ENCODE measurements around the gene FHAD1. TPM values are rescaled to one million over a fixed set of nuclear protein-coding genes. Genes with fewer than 3 reads are reported as not detected.

FHAD1 gene
- total and polyA plus RNA-seq, 2 of the 13 experiments (the other 11 are each of a cell fraction or from before 2014, with no cell fraction given): not detected

DNA sequence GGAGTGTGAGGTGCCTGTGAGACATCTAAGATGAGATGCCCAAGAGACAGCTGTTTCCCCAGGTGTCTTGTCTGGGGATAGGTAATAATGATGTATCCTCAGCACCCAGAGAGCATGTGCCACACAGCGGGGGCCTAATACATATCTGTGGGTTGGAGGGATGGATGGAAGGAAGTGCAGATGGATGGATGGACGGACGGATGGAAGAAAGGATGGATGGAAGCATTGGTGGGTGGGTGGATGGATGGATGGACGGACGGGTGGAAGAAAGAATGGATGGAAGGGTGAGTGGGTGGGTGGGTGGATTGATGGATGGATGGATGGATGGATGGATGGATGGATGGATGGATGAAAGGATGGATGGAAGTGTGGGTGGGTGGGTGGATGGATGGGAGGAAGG is 84.2 kb downstream of the FHAD1 start (continued):
- TF ChIP-seq, protein P1, sequence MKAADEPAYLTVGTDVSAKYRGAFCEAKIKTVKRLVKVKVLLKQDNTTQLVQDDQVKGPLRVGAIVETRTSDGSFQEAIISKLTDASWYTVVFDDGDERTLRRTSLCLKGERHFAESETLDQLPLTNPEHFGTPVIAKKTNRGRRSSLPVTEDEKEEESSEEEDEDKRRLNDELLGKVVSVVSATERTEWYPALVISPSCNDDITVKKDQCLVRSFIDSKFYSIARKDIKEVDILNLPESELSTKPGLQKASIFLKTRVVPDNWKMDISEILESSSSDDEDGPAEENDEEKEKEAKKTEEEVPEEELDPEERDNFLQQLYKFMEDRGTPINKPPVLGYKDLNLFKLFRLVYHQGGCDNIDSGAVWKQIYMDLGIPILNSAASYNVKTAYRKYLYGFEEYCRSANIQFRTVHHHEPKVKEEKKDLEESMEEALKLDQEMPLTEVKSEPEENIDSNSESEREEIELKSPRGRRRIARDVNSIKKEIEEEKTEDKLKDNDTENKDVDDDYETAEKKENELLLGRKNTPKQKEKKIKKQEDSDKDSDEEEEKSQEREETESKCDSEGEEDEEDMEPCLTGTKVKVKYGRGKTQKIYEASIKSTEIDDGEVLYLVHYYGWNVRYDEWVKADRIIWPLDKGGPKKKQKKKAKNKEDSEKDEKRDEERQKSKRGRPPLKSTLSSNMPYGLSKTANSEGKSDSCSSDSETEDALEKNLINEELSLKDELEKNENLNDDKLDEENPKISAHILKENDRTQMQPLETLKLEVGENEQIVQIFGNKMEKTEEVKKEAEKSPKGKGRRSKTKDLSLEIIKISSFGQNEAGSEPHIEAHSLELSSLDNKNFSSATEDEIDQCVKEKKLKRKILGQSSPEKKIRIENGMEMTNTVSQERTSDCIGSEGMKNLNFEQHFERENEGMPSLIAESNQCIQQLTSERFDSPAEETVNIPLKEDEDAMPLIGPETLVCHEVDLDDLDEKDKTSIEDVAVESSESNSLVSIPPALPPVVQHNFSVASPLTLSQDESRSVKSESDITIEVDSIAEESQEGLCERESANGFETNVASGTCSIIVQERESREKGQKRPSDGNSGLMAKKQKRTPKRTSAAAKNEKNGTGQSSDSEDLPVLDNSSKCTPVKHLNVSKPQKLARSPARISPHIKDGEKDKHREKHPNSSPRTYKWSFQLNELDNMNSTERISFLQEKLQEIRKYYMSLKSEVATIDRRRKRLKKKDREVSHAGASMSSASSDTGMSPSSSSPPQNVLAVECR (CRISPR knock-in tag; IDR thresholded peaks at IDR 0.05; ENCODE audit: borderline replicate concordance): no peak
- TF ChIP-seq ZNF20 (CRISPR knock-in tag; IDR thresholded peaks at IDR 0.05): no peak
- TF ChIP-seq POLR2AphosphoS5 (IDR thresholded peaks at IDR 0.05; ENCODE audit: low read depth, low read length): no peak
- no peak for TF ChIP-seq ONECUT2 (CRISPR knock-in tag; IDR thresholded peaks at IDR 0.05)

DNA sequence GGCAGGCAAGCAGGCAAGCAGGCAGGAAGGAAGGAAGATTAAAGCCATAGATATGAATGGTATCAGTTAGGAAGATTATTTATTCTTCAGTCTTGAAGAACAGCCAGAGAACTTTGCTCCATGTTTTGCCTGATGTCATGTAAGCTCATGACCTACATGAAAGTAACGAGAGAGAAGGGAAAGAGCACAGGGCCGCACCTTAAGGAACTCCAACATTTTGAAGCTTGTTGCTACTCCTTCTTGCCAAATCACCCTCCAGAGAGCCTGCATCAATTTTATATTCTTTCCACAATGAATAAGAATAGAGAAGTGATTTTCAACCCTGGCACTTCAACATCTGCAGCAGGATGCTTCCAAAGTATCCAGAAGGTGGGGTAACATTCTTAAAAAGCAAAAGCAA is 84.7 kb downstream of the FHAD1 start:
- no peak for DNase-seq (ENCODE audit: low spot score)
- no peak overlapping the region for H3K9ac ChIP-seq (ENCODE audit: insufficient read depth, low read depth, low read length)
- H2AFZ ChIP-seq (ENCODE audit: low read length): no peak overlapping the region
- H4K20me1 ChIP-seq (ENCODE audit: insufficient read depth, low read length): no peaks in the 10 kb centered on the region
- no peaks in the 10 kb centered on the region for H3K4me1 ChIP-seq (ENCODE audit: insufficient read depth, low read length)
- no peaks in the 10 kb centered on the region for H3K9me3 ChIP-seq (ENCODE audit: low read length)
- intact Hi-C loops (cut with micrococcal nuclease; ENCODE audit: unreplicated experiment) (no loop called here), in situ Hi-C loops (cut with HindIII; ENCODE audit: extremely low pct_ligation_motif_present, low pct_unique_long_range_greater_than_20kb) (no loop called here)
- no peaks in the 10 kb centered on the region for H3K79me2 ChIP-seq (ENCODE audit: insufficient read depth, low read length)
- FAIRE-seq: no peak
- H3K4me2 ChIP-seq (ENCODE audit: low read depth, low read length): no peak overlapping the region
- ATAC-seq: no peak
- ChIA-PET POLR2A (no interaction called here), CTCF (ENCODE audit: low intra/inter-chr PET ratio, low total read pairs) (no interaction called here)
- no TSS peak for BruUV-seq (replicated peaks)
- H3K4me3 ChIP-seq (replicated peaks in 1 of 3; ENCODE audit: insufficient read depth in 1 of 3, low read depth in 2 of 3, low read length in 3 of 3): no peak overlapping the region
- H3K27ac ChIP-seq (ENCODE audit: extremely low read length, insufficient read depth, low read length): no peak overlapping the region
- no peaks in the 10 kb centered on the region for H3K36me3 ChIP-seq (replicated peaks in 1 of 2; ENCODE audit: control insufficient read depth in 1 of 2, insufficient read depth in 2 of 2, low read length in 2 of 2)
- 9% methylated on average over 2 of the region's 2 CpGs for WGBS (ENCODE audit: low lambda C conversion rate)
- H3K27me3 ChIP-seq (ENCODE audit: control insufficient read depth in 1 of 2, insufficient read depth in 2 of 2, low read length in 2 of 2): peaks cover 3 to 10% of the 10 kb centered on the region in 2 experiments; a peak in 2 of 5 replicates
- TF ChIP-seq DRAP1 (CRISPR knock-in tag; IDR thresholded peaks at IDR 0.05) (no peak), FIP1L1 (IDR thresholded peaks at IDR 0.05; ENCODE audit: borderline replicate concordance, insufficient read depth, low read depth, low read length) (no peak), UBTF (CRISPR knock-in tag; IDR thresholded peaks at IDR 0.05) (no peak)
- TF ChIP-seq, protein P2, sequence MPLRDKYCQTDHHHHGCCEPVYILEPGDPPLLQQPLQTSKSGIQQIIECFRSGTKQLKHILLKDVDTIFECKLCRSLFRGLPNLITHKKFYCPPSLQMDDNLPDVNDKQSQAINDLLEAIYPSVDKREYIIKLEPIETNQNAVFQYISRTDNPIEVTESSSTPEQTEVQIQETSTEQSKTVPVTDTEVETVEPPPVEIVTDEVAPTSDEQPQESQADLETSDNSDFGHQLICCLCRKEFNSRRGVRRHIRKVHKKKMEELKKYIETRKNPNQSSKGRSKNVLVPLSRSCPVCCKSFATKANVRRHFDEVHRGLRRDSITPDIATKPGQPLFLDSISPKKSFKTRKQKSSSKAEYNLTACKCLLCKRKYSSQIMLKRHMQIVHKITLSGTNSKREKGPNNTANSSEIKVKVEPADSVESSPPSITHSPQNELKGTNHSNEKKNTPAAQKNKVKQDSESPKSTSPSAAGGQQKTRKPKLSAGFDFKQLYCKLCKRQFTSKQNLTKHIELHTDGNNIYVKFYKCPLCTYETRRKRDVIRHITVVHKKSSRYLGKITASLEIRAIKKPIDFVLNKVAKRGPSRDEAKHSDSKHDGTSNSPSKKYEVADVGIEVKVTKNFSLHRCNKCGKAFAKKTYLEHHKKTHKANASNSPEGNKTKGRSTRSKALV (CRISPR knock-in tag; IDR thresholded peaks at IDR 0.05): no peak
- TF ChIP-seq, protein P3, sequence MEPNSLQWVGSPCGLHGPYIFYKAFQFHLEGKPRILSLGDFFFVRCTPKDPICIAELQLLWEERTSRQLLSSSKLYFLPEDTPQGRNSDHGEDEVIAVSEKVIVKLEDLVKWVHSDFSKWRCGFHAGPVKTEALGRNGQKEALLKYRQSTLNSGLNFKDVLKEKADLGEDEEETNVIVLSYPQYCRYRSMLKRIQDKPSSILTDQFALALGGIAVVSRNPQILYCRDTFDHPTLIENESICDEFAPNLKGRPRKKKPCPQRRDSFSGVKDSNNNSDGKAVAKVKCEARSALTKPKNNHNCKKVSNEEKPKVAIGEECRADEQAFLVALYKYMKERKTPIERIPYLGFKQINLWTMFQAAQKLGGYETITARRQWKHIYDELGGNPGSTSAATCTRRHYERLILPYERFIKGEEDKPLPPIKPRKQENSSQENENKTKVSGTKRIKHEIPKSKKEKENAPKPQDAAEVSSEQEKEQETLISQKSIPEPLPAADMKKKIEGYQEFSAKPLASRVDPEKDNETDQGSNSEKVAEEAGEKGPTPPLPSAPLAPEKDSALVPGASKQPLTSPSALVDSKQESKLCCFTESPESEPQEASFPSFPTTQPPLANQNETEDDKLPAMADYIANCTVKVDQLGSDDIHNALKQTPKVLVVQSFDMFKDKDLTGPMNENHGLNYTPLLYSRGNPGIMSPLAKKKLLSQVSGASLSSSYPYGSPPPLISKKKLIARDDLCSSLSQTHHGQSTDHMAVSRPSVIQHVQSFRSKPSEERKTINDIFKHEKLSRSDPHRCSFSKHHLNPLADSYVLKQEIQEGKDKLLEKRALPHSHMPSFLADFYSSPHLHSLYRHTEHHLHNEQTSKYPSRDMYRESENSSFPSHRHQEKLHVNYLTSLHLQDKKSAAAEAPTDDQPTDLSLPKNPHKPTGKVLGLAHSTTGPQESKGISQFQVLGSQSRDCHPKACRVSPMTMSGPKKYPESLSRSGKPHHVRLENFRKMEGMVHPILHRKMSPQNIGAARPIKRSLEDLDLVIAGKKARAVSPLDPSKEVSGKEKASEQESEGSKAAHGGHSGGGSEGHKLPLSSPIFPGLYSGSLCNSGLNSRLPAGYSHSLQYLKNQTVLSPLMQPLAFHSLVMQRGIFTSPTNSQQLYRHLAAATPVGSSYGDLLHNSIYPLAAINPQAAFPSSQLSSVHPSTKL (CRISPR knock-in tag; IDR thresholded peaks at IDR 0.05): no peak

Data from HepG2 (cell line).